HG02588 (cell line): ENCODE data around the gene ATP6V1C2.

Experiments
- ATAC-seq: cut with Tn5 transposase; IDR thresholded peaks from one replicate; pipeline ENCODE4 v1.9.1; 2021; ENCODE audit warnings: mild to moderate bottlenecking, moderate library complexity; ENCODE audit not compliant: unreplicated experiment

Gene ATP6V1C2

DNA sequence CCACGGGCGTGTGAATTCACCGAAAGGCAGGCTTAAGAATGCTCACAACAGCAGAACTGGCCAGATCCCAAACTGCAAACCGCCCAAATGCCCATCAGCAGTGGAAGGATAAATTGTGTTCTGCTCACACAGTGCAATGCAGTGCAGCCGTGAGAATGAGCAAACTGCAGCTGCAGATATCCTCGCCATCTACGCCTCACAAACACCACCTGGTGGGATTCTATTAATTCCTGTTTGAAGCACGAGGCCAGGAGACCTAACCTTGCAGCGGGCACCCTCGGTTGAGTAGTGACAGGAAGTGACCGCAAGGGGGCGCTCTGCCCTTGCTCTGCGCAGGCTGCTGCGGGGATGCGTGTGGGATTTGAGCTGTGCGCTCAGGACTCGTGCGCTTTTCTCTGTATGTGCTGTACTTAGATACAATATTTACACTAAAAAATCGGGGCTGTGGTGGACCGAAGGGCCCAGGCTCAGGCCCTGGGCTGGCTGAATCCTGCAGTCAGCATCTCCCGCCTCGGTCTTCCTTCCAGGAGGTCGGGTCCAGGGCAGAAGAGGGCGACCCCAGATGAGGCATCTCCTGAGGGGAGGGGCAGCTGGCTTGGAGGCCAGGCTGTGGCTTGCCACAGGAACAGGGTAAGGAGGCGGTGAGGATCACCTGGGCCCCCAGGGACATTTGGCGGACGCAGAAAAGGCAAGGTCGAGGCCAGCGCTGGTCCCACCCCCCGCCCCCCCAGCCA lies 110.9 kb downstream of the ATP6V1C2 start:
- ATAC-seq, result peak; percentile 70

DNA sequence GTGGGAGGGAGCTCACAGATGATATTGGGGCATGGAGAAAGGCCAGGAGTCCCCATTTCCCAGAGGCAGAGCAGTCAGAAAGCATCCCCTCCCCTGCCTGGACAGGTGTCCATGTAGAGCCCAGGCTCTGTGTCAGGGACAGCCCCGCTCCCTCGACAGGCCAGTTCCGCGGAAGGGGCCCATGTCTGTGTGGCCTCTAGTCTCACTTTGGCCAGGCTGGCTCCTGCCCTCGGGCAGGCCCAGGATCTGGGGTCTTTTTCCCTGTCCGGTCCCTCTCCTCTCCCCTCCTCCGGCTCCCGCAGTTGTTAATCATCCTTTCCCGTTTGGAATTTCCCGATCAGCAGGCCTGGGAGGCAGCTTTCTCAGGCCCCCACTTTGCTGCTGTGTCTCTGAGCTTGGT lies 111.6 kb downstream of the ATP6V1C2 start:
- no peak for ATAC-seq

DNA sequence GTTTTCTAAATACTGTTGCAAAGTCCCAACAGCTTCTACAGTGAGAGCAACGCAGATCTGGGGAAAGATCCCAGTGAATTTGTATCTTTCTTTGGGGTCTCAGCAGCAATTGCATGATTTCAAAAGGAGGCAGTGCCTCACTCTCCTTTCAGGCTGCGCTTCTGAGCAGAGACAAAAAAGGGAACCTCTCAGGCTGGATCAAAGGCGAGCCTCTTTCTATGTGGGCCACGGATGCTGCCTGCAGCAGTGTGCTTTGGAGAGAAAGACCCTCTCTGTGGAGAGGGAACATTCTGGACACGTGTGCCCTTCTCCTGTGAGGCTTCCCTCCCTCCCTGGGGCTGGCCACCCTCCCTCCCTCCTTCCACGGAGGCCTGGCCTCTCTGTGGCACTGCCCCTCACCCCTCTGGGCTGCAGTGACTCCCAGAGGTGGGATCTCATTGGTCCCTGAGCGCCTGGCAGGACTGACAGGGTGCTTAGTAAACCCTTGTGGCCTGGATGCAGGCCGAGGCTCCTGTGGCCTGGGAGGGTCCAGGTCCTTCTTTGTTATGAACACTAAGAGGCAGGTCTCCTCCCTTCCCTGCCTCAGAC lies 112.7 kb downstream of the ATP6V1C2 start:
- ATAC-seq, result no peak
